ENCODE measurements around the gene GPR162.

Gene GPR162

GRCh38 chr12:6852651-6853354, 31.2 kb downstream of the GPR162 start:
- H3K4me3 ChIP-seq (ENCODE audit: control insufficient read depth, low read depth, low read length): peak overlapping the region; percentile 82
- no peak for DNase-seq (ENCODE audit: low read depth)
- TF ChIP-seq, protein P1, sequence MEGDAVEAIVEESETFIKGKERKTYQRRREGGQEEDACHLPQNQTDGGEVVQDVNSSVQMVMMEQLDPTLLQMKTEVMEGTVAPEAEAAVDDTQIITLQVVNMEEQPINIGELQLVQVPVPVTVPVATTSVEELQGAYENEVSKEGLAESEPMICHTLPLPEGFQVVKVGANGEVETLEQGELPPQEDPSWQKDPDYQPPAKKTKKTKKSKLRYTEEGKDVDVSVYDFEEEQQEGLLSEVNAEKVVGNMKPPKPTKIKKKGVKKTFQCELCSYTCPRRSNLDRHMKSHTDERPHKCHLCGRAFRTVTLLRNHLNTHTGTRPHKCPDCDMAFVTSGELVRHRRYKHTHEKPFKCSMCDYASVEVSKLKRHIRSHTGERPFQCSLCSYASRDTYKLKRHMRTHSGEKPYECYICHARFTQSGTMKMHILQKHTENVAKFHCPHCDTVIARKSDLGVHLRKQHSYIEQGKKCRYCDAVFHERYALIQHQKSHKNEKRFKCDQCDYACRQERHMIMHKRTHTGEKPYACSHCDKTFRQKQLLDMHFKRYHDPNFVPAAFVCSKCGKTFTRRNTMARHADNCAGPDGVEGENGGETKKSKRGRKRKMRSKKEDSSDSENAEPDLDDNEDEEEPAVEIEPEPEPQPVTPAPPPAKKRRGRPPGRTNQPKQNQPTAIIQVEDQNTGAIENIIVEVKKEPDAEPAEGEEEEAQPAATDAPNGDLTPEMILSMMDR (IDR thresholded peaks at IDR 0.05; ENCODE audit: control insufficient read depth, insufficient read depth, low read depth, low read length, missing control alignments): no peak

- H3K4me3 ChIP-seq (ENCODE audit: control insufficient read depth, low read depth, low read length): no peak overlapping the region; the same call in 1 of the 2 replicates
- DNase-seq (ENCODE audit: low read depth): no peak
- TF ChIP-seq, protein P1 (IDR thresholded peaks at IDR 0.05; ENCODE audit: control insufficient read depth, insufficient read depth, low read depth, low read length, missing control alignments): no peak
These were observed 32.0 kb downstream of the GPR162 start for GRCh38 chr12:6853626-6854025.

DNA sequence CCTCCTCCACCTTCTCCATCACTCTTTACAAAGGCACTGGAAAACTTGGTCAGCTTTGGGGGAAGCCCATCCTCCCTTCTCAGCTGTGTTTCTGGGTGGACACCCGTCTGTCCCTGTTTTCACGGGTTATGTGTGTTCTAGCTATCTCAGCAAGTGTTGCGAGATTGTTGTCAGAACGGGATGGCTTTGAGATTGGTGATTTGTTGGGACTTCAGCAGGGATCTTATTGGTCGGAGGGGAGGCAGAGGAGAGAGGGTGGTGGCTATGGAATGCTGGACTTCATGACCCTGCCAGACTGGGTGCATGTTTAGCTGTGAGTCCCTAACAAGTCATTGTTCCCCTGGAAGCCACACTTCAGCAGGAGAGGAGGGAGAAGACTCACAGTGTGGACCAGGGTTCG, 32.4 kb downstream of the GPR162 start:
- DNase-seq (ENCODE audit: low read depth): no peak
- H3K4me3 ChIP-seq (ENCODE audit: control insufficient read depth, low read depth, low read length): no peak overlapping the region
- TF ChIP-seq, protein P1 (IDR thresholded peaks at IDR 0.05; ENCODE audit: control insufficient read depth, insufficient read depth, low read depth, low read length, missing control alignments): no peak

DNA sequence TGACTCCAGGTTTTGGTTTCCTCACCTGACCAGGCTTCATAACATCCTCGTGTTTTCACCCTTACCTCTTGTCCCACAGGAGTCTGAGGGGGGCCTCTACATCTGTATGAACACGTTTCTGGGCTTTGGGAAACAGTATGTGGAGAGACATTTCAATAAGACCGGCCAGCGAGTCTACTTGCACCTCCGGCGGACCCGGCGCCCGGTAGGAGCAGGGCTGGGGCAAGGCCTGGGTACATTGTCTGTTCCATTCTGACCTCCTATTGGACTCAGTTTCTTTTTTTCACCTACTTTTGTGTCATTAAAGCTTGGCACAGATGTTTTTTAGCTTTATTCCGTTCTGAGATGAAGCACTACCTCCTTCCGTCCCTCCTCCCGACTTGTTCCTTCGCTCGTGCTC, 33.7 kb downstream of the GPR162 start:
- no peak for DNase-seq (ENCODE audit: low read depth)
- TF ChIP-seq, protein P1 (IDR thresholded peaks at IDR 0.05; ENCODE audit: control insufficient read depth, insufficient read depth, low read depth, low read length, missing control alignments): no peak
- no peak overlapping the region for H3K4me3 ChIP-seq (ENCODE audit: control insufficient read depth, low read depth, low read length)

- H3K4me3 ChIP-seq (ENCODE audit: control insufficient read depth, low read depth, low read length): no peak overlapping the region
- TF ChIP-seq, protein P1 (IDR thresholded peaks at IDR 0.05; ENCODE audit: control insufficient read depth, insufficient read depth, low read depth, low read length, missing control alignments): no peak
- no peak for DNase-seq (ENCODE audit: low read depth)
These were observed 37.2 kb downstream of the GPR162 start for GRCh38 chr12:6858799-6859198.

DNA sequence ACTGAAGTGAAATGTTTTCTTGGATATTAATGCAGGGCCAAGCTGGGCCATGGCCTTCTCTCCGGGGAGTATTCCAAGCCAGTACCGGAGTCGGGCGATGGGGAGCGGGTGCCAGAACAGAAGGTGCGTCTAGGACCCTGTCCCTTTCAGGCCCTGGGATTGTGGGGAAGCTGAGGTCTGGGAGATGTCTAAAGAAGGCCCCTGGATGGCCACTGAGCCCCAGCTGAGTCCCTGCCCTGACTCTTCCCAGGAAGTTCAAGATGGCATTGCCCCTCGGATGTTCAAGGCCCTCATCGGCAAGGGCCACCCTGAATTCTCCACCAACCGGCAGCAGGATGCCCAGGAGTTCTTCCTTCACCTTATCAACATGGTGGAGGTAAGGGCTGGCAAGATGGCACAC, 38.5 kb downstream of the GPR162 start:
- DNase-seq (ENCODE audit: low read depth): no peak
- TF ChIP-seq, protein P1 (IDR thresholded peaks at IDR 0.05; ENCODE audit: control insufficient read depth, insufficient read depth, low read depth, low read length, missing control alignments): no peak
- no peak overlapping the region for H3K4me3 ChIP-seq (ENCODE audit: control insufficient read depth, low read depth, low read length)
